Mesenteric fat pad (tissue), 1 donor: ENCODE data around the gene REEP1. TPM values are rescaled to one million over a fixed set of nuclear protein-coding genes. Genes with fewer than 3 reads are reported as not detected.

Experiments used
- microRNA-seq: library from miRNA; unstranded; fragments of <30 nt; microRNA quantifications from one replicate; pipeline ENCODE4 v1.2.0, GENCODE V29; 2020; ENCODE audit warnings: borderline number of aligned reads
- total RNA-seq: library from RNA; stranded (reverse); fragmentation: NEBNext Ultra II Directional; extraction: Animal tissue kit (Norgen Biotek cat#: 25700); gene quantifications from one replicate; pipeline ENCODE4 v1.2.1, GENCODE V29; 2021
- donor health status: DM: yes; HTN: yes; CAD: no.

The REEP1 gene
- total RNA-seq, 1 donor from 2014 or later = 0.96 TPM

Small RNA genes within 50 kb of the gene (microRNA-seq; reads per million reads assigned to microRNA genes)
- not detected for gene MIR4779

Other genes starting within 250 kb of the REEP1 start
- gene POLR1A, start 231.7 kb downstream of the REEP1 start, total RNA-seq = 43.6 TPM
- gene PTCD3, start 231.4 kb downstream of the REEP1 start, total RNA-seq = 73.5 TPM
- gene IMMT, start 142.2 kb downstream of the REEP1 start, total RNA-seq = 85.2 TPM
- gene MRPL35, start 138.2 kb downstream of the REEP1 start, total RNA-seq = 30.9 TPM
- 22.1 TPM for gene KDM3A, start 103.7 kb upstream of the REEP1 start, total RNA-seq
- gene CHMP3, start 225.8 kb upstream of the REEP1 start, total RNA-seq = 99.9 TPM